ENCODE results near the gene NR2F1-AS1.

The NR2F1-AS1 gene

GRCh38 chr5:93583768-93584595, 3.0 kb upstream of the NR2F1-AS1 start:
- Mint-ChIP-seq H3K9me3 (no peaks in the 10 kb centered on the region), H3K27ac (ENCODE audit: low read depth) (no peak overlapping the region), H3K36me3 (ENCODE audit: insufficient read depth) (peaks cover 10% of the 10 kb centered on the region), H3K4me1 (peaks cover 26% of the 10 kb centered on the region), H3K27me3 (peaks cover 15% of the 10 kb centered on the region), H3K4me3 (no peak overlapping the region)
- ATAC-seq (replicated peaks; ENCODE audit: extremely low read depth, poor library complexity, severe bottlenecking) (peak; percentile 30), DNase-seq (ENCODE audit: low spot score in 2 of 2) (no peak)

GRCh38 chr5:93583439-93583767, 2.4 kb upstream of the NR2F1-AS1 start:
- peaks cover 21% of the 10 kb centered on the region for H3K27me3 Mint-ChIP-seq
- H3K27ac Mint-ChIP-seq (ENCODE audit: low read depth), result no peak overlapping the region
- H3K4me1 Mint-ChIP-seq, result peaks cover 26% of the 10 kb centered on the region

DNA sequence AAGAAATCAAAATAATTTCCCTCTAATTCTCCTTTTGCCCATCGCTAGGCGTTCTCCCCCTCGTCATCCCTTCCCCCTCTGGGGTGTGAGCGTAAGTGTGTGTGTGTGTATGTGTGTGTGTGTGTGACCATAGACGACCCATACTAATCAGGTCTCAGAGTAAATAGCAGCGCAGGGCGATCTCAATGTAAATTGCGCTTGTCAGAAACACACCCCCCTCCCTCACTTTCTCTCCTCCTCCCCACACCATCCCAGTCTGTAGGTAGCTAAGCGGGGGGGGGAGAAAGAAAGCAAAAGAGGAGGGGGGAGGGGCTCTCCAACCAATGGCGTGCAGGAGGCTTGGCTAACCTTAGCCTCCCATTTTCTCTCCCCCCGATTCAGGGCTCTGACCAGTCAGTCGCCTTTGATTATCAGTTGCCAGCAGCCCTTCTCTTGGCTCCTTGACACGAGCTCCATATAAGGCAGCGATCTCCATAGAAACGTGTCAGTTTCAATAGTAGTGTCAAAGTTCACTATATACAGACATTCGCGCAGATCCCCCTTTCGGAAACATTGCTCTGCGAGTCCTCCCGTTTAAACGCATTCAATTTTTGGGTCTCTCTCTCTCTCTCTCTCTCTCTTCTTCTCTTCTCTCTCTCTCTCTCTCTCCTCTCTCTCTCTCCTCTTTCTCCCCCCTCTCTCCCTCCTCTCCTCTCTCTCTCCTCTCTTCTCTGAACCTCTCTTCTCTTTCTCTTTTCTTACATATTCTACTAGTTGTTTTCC, 1.8 kb upstream of the NR2F1-AS1 start, which contains the start of gene NR2F1:
NR2F1 (plus strand) TSS at position 546 of the 762 bp plus-strand sequence. CDS start 1,802 bp downstream, outside the sequence.
- Mint-ChIP-seq H3K4me3 (no peak within 1 kb of the TSS), H3K9me3 (no peaks in the 10 kb centered on the region), H3K4me1 (peaks cover 24% of the 10 kb centered on the region), H3K27ac (ENCODE audit: low read depth) (no peak within 1 kb of the TSS), H3K36me3 (ENCODE audit: insufficient read depth) (peaks cover 8% of the 10 kb centered on the region), H3K27me3 (peaks cover 26% of the 10 kb centered on the region)
- no peak for DNase-seq (ENCODE audit: low spot score in 2 of 2)
- no peak for ATAC-seq (replicated peaks; ENCODE audit: extremely low read depth, poor library complexity, severe bottlenecking)

More at GRCh38 chr5:93583439-93583767, 2.4 kb upstream of the NR2F1-AS1 start:
- DNase-seq (ENCODE audit: low spot score in 2 of 2) (no peak), ATAC-seq (replicated peaks; ENCODE audit: extremely low read depth, poor library complexity, severe bottlenecking) (no peak)
- H3K9me3 Mint-ChIP-seq, result no peaks in the 10 kb centered on the region
- H3K36me3 Mint-ChIP-seq (ENCODE audit: insufficient read depth), result peaks cover 9% of the 10 kb centered on the region
- H3K4me3 Mint-ChIP-seq, result no peak overlapping the region

GRCh38 chr5:93582167-93582462, 1.1 kb upstream of the NR2F1-AS1 start:
- ATAC-seq (replicated peaks; ENCODE audit: extremely low read depth, poor library complexity, severe bottlenecking) (no peak), DNase-seq (ENCODE audit: low spot score in 2 of 2) (no peak)
- Mint-ChIP-seq H3K4me3 (no peak overlapping the region), H3K27ac (ENCODE audit: low read depth) (no peak overlapping the region), H3K4me1 (peaks cover 20% of the 10 kb centered on the region), H3K9me3 (no peaks in the 10 kb centered on the region), H3K36me3 (ENCODE audit: insufficient read depth) (peaks cover 4% of the 10 kb centered on the region), H3K27me3 (peaks cover 34% of the 10 kb centered on the region)

GRCh38 chr5:93580063-93580926, 724 bp downstream of the NR2F1-AS1 start:
- Mint-ChIP-seq H3K36me3 (ENCODE audit: insufficient read depth) (peaks cover 4% of the 10 kb centered on the region), H3K27ac (ENCODE audit: low read depth) (peak overlapping the region; percentile 7), H3K27me3 (peaks cover 38% of the 10 kb centered on the region), H3K4me1 (peaks cover 10% of the 10 kb centered on the region), H3K9me3 (no peaks in the 10 kb centered on the region), H3K4me3 (no peak overlapping the region)
- no peak for DNase-seq (ENCODE audit: low spot score in 2 of 2)
- ATAC-seq (replicated peaks; ENCODE audit: extremely low read depth, poor library complexity, severe bottlenecking), result peak; percentile 10

GRCh38 chr5:93579692-93580062, 1.3 kb downstream of the NR2F1-AS1 start:
- Mint-ChIP-seq H3K36me3 (ENCODE audit: insufficient read depth) (peaks cover 4% of the 10 kb centered on the region), H3K4me1 (peaks cover 10% of the 10 kb centered on the region), H3K9me3 (no peaks in the 10 kb centered on the region), H3K27me3 (peaks cover 43% of the 10 kb centered on the region), H3K4me3 (no peak overlapping the region), H3K27ac (ENCODE audit: low read depth) (peak overlapping the region; percentile 7)
- ATAC-seq (replicated peaks; ENCODE audit: extremely low read depth, poor library complexity, severe bottlenecking), result no peak
- DNase-seq (ENCODE audit: low spot score in 2 of 2), result no peak

GRCh38 chr5:93578813-93579691, 2.0 kb downstream of the NR2F1-AS1 start:
- Mint-ChIP-seq H3K4me1 (peaks cover 10% of the 10 kb centered on the region), H3K27ac (ENCODE audit: low read depth) (no peak overlapping the region), H3K9me3 (no peaks in the 10 kb centered on the region), H3K36me3 (ENCODE audit: insufficient read depth) (peaks cover 4% of the 10 kb centered on the region), H3K4me3 (no peak overlapping the region), H3K27me3 (peaks cover 49% of the 10 kb centered on the region)
- no peak for ATAC-seq (replicated peaks; ENCODE audit: extremely low read depth, poor library complexity, severe bottlenecking)
- no peak for DNase-seq (ENCODE audit: low spot score in 2 of 2)

DNA sequence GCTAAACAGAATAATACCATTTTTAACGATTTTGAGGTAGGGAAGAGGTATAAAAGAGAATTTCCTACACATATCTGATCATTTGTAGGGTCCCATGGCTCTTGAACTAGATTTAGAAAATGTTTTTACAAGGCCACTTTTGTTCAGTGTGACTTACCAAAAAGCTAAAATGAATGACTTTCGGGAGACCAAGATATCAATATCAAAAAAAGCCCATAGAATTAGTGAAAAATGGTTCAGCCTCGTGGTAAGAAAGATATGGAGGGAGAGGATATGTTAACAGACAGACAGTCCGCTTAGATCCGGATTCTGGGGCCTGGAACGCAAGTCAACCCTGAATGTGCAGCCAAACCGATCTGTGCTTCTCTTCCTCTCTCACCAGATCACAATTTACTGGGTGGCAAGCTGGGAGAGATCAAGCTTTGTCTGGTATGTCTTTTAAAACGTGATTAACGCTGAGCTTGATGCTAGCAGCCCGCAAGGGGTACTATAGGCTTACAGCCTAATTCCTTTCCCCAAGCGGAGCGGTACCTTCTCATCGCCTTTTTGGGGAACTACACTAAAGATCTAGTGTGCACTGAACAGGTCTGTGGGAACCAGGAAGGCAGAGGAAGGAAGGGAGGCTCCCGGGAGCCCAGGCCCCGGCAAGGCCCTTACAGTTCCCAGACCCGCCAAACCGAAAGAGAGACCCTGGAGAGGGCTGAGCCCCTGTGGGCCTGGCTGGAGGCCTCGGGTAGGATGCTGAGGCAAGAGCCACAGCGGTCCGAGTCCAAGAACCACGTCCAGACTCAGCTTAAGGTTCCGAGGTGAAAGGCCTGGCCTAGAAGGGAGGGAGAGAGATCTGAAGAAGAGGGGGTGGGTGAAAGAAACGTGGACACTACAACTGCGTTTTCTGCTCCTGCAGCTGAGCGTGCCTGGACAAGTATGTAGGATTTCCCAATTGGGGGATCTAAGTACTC, 2.9 kb downstream of the NR2F1-AS1 start:
- ATAC-seq (replicated peaks; ENCODE audit: extremely low read depth, poor library complexity, severe bottlenecking) (no peak), DNase-seq (ENCODE audit: low spot score in 2 of 2) (no peak)
- peaks cover 18% of the 10 kb centered on the region for H3K4me1 Mint-ChIP-seq
- peaks cover 59% of the 10 kb centered on the region for H3K27me3 Mint-ChIP-seq
- no peaks in the 10 kb centered on the region for H3K9me3 Mint-ChIP-seq
- H3K4me3 Mint-ChIP-seq, result no peak overlapping the region
- H3K27ac Mint-ChIP-seq (ENCODE audit: low read depth), result no peak overlapping the region
- H3K36me3 Mint-ChIP-seq (ENCODE audit: insufficient read depth), result peaks cover 2% of the 10 kb centered on the region

DNA sequence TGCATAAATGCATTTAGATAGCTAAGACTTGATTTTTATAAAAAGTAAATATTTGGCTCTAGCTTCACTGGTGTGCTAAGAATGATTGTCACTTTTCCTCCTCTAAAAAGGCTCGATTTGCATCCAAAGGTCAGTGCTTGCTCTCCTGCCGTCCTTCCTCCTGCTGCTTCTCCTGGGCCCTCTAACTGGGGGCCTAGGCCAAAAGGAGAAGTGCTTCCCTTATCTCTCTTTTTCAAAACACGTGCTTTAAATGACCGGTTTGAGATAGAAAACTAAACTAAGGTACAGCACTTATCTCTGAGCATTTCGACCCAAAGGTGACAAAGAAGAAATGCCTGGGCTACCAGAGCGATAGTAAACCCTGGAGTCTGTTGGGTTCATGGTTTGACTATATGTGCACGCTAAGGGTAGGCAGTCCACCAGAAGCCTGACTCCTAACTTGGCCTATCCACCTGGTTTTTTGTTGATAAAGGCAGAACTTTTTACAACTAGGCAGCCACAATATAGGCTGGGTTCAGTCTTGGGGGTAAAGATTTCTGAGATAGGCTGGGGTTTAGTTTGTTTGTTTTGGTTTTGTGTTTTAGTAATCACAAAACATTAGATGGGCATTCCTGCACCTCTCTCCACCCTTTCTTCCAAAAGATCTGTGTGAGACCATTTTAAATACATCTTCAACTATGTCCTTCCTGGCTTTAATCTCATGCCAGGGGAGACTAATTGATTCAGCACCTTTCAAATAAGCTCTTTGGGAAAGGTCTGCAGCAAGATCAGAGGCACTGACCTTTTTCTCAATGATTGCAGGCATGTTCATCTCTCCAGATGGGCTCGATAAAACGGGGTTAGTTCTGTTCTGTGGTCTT, 3.8 kb downstream of the NR2F1-AS1 start:
- Mint-ChIP-seq H3K9me3 (no peaks in the 10 kb centered on the region), H3K4me3 (no peak overlapping the region), H3K27ac (ENCODE audit: low read depth) (no peak overlapping the region), H3K36me3 (ENCODE audit: insufficient read depth) (peaks cover 2% of the 10 kb centered on the region), H3K27me3 (peaks cover 68% of the 10 kb centered on the region), H3K4me1 (peaks cover 26% of the 10 kb centered on the region)
- no peak for DNase-seq (ENCODE audit: low spot score in 2 of 2)
- no peak for ATAC-seq (replicated peaks; ENCODE audit: extremely low read depth, poor library complexity, severe bottlenecking)

DNA sequence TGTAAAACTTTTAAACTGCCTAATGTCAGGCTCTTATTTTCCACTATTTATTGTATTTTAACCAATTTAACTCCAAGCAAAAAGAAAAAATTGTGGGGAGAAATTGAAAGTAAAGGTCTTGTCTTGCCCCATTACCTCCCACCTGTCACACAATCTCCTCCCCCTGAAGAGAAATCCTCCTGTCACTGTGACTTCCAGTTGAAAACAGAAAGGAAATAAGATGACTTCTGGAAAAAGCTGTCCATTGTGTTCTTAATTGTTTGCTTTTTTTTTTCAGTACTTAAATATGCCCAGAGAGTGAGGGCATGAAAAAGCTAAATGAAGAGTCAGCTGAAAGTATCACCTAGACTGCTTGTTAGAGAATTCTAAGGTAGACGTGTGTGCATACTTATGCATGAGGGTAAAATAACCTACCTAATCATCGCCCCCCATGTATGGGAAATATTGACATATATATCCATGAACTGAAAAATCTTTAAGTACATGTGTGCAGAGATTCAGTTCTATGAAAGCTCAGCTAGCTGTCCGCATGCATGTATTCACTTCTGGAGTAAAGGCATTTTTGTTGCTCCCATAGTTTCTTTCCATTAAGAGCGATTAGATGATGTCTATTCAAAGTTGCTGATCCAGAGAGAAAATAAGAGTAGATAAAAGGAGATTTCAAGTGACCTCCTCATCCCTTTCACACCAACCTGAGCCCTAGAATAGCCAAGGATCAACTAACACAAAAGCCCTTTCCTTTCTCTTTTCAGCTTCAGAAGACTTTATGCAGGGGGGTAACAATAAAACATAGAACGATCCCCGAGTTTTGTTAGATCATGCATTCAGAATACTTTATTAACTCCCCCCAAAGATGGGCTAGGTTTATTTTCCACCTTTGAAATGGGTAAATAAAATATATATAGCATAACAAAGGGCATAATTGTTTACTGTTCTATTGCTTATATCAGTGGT, 5.3 kb downstream of the NR2F1-AS1 start:
- H3K27ac Mint-ChIP-seq (ENCODE audit: low read depth), result no peak overlapping the region
- H3K4me1 Mint-ChIP-seq, result peaks cover 21% of the 10 kb centered on the region
- ATAC-seq (replicated peaks; ENCODE audit: extremely low read depth, poor library complexity, severe bottlenecking) (no peak), DNase-seq (ENCODE audit: low spot score in 2 of 2) (no peak)
- H3K27me3 Mint-ChIP-seq, result peaks cover 83% of the 10 kb centered on the region
- no peaks in the 10 kb centered on the region for H3K9me3 Mint-ChIP-seq
- no peak overlapping the region for H3K4me3 Mint-ChIP-seq
- peaks cover 2% of the 10 kb centered on the region for H3K36me3 Mint-ChIP-seq (ENCODE audit: insufficient read depth)

Data from central memory CD8-positive, alpha-beta T cell (primary cell).